ENCODE data around the gene TNFRSF14. TPM values are rescaled to one million over a fixed set of nuclear protein-coding genes. Genes with fewer than 3 reads are reported as not detected.
A peak's percentile ranks its signal among the peaks of the same experiment; 100 is the strongest.
"Not testable (repeated sequence)": the region's sequence is repeated elsewhere in the genome, so short reads cannot be mapped to it uniquely, and the experiment has no call there.

Gene TNFRSF14
- total and polyA plus RNA-seq, 7 experiments from 2014 or later, result 52.5 to 253 (median 200) TPM

DNA sequence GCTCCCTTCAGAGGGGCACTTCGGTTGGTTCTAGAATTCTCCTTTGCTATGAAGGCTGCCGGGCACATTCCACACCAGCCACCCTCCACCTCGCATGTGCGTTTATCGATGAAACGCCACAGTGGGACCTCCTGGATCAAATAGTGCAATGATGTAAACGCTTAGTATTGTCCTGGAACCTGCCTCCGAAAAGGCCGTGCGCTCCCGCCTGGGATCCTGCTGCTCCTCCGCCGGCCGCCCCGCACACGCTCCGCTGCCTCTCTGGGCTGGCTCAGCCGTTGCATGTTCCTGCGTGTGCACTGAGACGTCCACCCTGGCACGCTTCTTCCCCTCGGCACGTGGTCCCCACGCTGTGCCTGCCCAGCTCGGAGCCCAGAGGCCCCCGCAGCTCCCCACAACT lies 4.0 kb upstream of the TNFRSF14 start:
- ATAC-seq (no peak), DNase-seq (no peak)
- ChIA-PET POLR2A (no interaction called here), CTCF (no interaction called here)
- Histone ChIP-seq H3K27me3 (ENCODE audit: control insufficient read depth in 2 of 2, insufficient read depth in 2 of 2, low read length in 2 of 2) (no peaks in the 10 kb centered on the region), H3K36me3 (ENCODE audit: control insufficient read depth in 2 of 3, insufficient read depth in 3 of 3, low read length in 3 of 3) (peaks cover 0 to 8% (median 0%) of the 10 kb centered on the region in 3 experiments), H3K27ac (ENCODE audit: low read depth, low read length) (no peak overlapping the region), H3K4me3 (ENCODE audit: low read length) (no peak overlapping the region), H3K4me1 (ENCODE audit: control insufficient read depth in 2 of 2, insufficient read depth in 2 of 2, low read length in 2 of 2) (peaks cover 28 to 31% of the 10 kb centered on the region in 2 donors), H3K9me3 (ENCODE audit: control insufficient read depth in 2 of 3, low read length in 3 of 3) (no peaks in the 10 kb centered on the region)
- intact Hi-C loops (cut with micrococcal nuclease), result no loop called here
- no peaks in the 10 kb centered on the region for H3K27me3 Mint-ChIP-seq
- H3K27ac Mint-ChIP-seq, result peak overlapping the region in 2 of 9 donors; percentile 65 to 69
- H3K36me3 Mint-ChIP-seq, result peaks cover 0 to 8% (median 0%) of the 10 kb centered on the region in 5 donors
- no peak overlapping the region for H3K4me3 Mint-ChIP-seq
- peaks cover 0 to 1% (median 0%) of the 10 kb centered on the region in 11 donors for H3K9me3 Mint-ChIP-seq
- H3K4me1 Mint-ChIP-seq, result peaks cover 0 to 41% (median 34%) of the 10 kb centered on the region in 7 donors

DNA sequence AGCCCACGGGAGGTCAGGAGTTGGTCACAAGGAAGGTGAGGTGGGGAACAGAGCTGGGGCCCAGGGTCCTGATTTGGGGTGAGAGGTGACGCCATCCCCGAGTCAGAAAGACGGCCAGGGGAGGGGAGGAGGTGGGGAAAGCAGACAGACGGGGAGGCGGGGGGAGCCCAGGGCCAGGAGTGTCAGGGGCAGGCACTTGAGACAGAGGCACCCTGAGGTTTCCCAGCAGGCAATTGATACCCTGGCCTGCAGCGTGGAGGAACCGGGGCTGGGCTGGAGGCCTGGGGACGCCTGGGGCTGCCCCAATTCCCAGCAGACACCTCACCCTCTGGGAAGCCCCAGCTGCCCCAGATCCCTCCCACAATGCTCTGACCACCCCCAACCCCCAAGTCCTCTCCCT lies 3.1 kb upstream of the TNFRSF14 start:
- H3K9me3 Mint-ChIP-seq; intact Hi-C loops (cut with micrococcal nuclease); H3K27ac Mint-ChIP-seq; DNase-seq; H3K4me3 Mint-ChIP-seq; H3K9me3 ChIP-seq (ENCODE audit: control insufficient read depth in 2 of 3, low read length in 3 of 3); CTCF ChIA-PET; POLR2A ChIA-PET; H3K4me3 ChIP-seq (ENCODE audit: low read length); H3K27ac ChIP-seq (ENCODE audit: low read depth, low read length); H3K27me3 Mint-ChIP-seq; ATAC-seq; H3K27me3 ChIP-seq (ENCODE audit: control insufficient read depth in 2 of 2, insufficient read depth in 2 of 2, low read length in 2 of 2): not testable (repeated sequence)
- peaks cover 5 to 45% (median 38%) of the 10 kb centered on the region in 7 donors for H3K4me1 Mint-ChIP-seq
- Histone ChIP-seq H3K4me1 (ENCODE audit: control insufficient read depth in 2 of 2, insufficient read depth in 2 of 2, low read length in 2 of 2) (peaks cover 31 to 34% of the 10 kb centered on the region in 2 donors), H3K36me3 (ENCODE audit: control insufficient read depth in 2 of 3, insufficient read depth in 3 of 3, low read length in 3 of 3) (peaks cover 0 to 13% (median 0%) of the 10 kb centered on the region in 3 experiments)
- peaks cover 0 to 13% (median 0%) of the 10 kb centered on the region in 5 donors for H3K36me3 Mint-ChIP-seq

DNA sequence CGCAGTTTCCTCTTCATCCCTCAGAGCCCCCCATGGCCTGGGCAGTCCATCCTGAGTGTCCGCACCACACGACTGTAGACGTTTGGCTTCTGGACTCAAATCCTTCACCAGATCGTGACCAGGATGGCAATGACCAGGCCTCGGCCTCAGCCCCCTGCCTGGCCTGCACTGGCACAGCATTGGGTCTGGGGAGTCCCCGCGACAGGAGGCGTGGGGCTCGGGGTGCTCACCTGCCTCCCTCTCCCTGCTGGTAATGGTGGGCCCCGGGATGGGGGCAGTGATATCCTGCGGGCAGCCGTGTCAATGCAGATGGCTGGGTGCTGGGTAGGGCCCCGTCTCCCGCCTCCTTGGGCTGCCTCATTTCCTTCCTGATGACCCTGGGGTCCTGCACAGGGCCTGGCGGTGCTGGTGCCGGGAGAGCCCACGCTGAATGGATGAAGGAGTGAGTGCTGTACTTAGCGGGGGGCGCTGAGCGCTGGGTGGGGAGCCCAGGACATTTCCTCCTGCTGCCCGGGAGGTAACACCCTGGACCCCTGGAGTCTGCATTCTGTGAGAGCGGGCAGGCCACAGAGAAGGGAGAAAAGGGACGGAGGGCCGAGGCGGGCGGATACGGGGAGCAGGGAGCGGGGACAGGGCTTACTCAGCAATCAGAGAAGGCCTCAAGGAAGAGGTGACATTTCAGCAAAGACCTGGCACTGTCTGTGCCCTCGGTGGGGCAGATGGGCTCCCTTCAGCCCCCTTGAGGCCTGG lies 2.1 kb upstream of the TNFRSF14 start:
- Histone ChIP-seq H3K36me3 (ENCODE audit: control insufficient read depth in 2 of 3, insufficient read depth in 3 of 3, low read length in 3 of 3) (peaks cover 0 to 23% (median 0%) of the 10 kb centered on the region in 3 experiments), H3K4me3 (ENCODE audit: low read length) (no peak overlapping the region), H3K4me1 (ENCODE audit: control insufficient read depth in 2 of 2, insufficient read depth in 2 of 2, low read length in 2 of 2) (peaks cover 30 to 34% of the 10 kb centered on the region in 2 donors), H3K9me3 (ENCODE audit: control insufficient read depth in 2 of 3, low read length in 3 of 3) (no peaks in the 10 kb centered on the region), H3K27ac (ENCODE audit: low read depth, low read length) (peak overlapping the region; percentile 93), H3K27me3 (ENCODE audit: control insufficient read depth in 2 of 2, insufficient read depth in 2 of 2, low read length in 2 of 2) (no peaks in the 10 kb centered on the region)
- peaks cover 9 to 46% (median 37%) of the 10 kb centered on the region in 7 donors for H3K4me1 Mint-ChIP-seq
- no peaks in the 10 kb centered on the region for H3K27me3 Mint-ChIP-seq
- no peak for DNase-seq
- H3K4me3 Mint-ChIP-seq, result peak overlapping the region in 5 of 10 donors; percentile 81 to 99 (median 98)
- H3K9me3 Mint-ChIP-seq, result peaks cover 0 to 1% (median 0%) of the 10 kb centered on the region in 11 donors
- CTCF ChIA-PET, result interaction anchor here (1.0 to 3.0 kb wide), 5 partner anchors 24 to 139 kb away, joined by 3 to 28 read pairs (median 6); no protein-coding TSS in a partner anchor
- POLR2A ChIA-PET, result interaction anchor here (9.5 kb wide), 1 partner anchor 28 kb away, joined by 253 read pairs; the partner anchor contains the start of gene PRXL2B
- intact Hi-C loops (cut with micrococcal nuclease), result no loop called here
- H3K36me3 Mint-ChIP-seq, result peaks cover 0 to 16% (median 0%) of the 10 kb centered on the region in 5 donors
- ATAC-seq, result no peak
- peak overlapping the region in 7 of 9 donors; percentile 89 to 99 (median 97) for H3K27ac Mint-ChIP-seq

DNA sequence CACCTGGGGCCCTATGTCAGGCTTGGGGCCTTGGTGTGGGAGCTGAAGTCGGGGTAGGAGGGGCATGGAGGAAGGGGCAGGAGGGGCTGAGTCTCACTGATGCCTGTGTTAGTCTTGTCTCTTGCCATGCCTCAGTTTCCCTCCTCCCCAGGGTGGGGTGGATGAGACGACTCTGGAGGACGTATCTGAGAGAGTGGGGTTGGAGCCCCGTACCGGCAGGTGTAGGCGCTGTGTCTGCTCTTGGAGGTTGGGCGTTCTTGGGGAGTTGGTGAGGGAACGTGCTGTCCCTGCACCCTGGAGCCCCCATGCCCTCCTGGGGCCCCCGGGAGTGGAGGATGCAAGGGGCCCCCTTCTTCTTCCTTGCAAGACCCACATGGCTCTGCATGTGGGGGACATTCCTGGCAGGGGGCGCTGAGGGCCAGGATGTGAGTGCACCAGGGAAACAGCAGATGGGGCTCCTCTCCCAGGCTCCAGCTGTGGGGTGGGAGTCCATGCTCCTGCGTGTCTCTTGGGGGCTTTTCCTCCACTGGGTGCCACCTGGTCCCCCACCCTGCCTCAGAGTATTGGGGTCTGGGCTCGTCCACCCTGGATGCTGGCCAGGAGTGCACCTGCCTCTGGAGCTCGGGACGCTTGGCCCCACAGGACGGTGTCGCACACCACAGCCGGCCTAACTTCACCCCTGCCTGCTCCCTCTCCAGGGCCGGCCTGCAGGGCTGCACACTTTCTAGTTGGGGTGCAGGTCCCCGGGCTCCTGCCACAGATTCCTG lies 1.4 kb upstream of the TNFRSF14 start:
- intact Hi-C loops (cut with micrococcal nuclease), result loop anchor here (1.0 kb wide), 2 partner anchors 30 to 285 kb away; no protein-coding TSS in a partner anchor
- ATAC-seq, result peak; percentile 43
- Mint-ChIP-seq H3K27me3 (no peaks in the 10 kb centered on the region), H3K27ac (peak overlapping the region in 8 of 9 donors; percentile 85 to 99 (median 97)), H3K36me3 (peaks cover 0 to 15% (median 0%) of the 10 kb centered on the region in 5 donors), H3K4me3 (peak overlapping the region; percentile 40 to 100 (median 95)), H3K4me1 (peaks cover 9 to 41% (median 35%) of the 10 kb centered on the region in 7 donors), H3K9me3 (peaks cover 0 to 1% (median 0%) of the 10 kb centered on the region in 11 donors)
- peaks cover 0 to 31% (median 0%) of the 10 kb centered on the region in 3 experiments for H3K36me3 ChIP-seq (ENCODE audit: control insufficient read depth in 2 of 3, insufficient read depth in 3 of 3, low read length in 3 of 3)
- CTCF ChIA-PET, result interaction anchor here (1.0 to 3.0 kb wide), 5 partner anchors 23 to 140 kb away, joined by 3 to 28 read pairs (median 6); no protein-coding TSS in a partner anchor
- no peaks in the 10 kb centered on the region for H3K27me3 ChIP-seq (ENCODE audit: control insufficient read depth in 2 of 2, insufficient read depth in 2 of 2, low read length in 2 of 2)
- peak overlapping the region; percentile 39 for H3K4me3 ChIP-seq (ENCODE audit: low read length)
- peak overlapping the region; percentile 93 for H3K27ac ChIP-seq (ENCODE audit: low read depth, low read length)
- DNase-seq, result peak in 8 of 9 donors; percentile 50 to 72 (median 58)
- H3K4me1 ChIP-seq (ENCODE audit: control insufficient read depth in 2 of 2, insufficient read depth in 2 of 2, low read length in 2 of 2), result peaks cover 25 to 28% of the 10 kb centered on the region in 2 donors
- POLR2A ChIA-PET, result interaction anchor here (2.0 to 9.5 kb wide), 2 partner anchors 27 to 163 kb away, joined by 6 to 253 read pairs; partner anchors contain the start of genes MORN1, PRXL2B and RER1
- no peaks in the 10 kb centered on the region for H3K9me3 ChIP-seq (ENCODE audit: control insufficient read depth in 2 of 3, low read length in 3 of 3)

DNA sequence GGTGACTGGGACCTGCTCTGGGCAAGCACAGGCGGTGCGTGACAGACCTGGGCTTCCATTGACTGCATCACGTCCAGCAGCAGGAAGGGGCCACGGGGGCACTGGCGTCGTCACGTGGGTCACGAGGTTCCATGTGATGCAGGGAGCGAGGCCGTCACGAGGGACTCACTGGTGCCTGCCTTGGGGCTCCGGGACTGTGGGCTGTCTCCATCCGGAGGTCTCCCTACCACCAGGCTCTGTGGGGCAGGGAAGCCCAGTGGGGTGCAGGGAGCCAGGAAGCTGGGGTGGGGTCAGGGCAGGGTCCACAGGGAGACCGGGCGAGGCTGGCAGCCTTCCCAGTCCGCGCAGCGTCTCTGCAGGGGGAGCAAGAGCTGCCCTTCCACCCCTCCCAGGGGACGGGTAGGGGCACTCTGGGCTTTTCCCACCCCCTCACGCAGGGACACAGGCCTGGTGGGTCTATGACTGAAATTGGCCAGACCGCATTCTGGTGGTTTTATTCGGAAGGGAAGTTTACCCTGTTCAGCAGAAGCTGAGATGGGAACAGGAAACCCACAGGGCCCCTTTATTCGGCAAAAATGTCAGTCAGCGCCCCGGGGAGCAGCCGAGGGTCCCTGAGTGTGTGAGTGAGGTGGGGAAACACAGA lies 416 bp upstream of the TNFRSF14 start:
- ATAC-seq, result peak; percentile 72
- Mint-ChIP-seq H3K27ac (peak overlapping the region; percentile 89 to 99 (median 99)), H3K27me3 (no peaks in the 10 kb centered on the region), H3K4me3 (peak overlapping the region; percentile 89 to 100 (median 99)), H3K36me3 (peaks cover 0 to 14% (median 0%) of the 10 kb centered on the region in 5 donors), H3K4me1 (peaks cover 9 to 41% (median 34%) of the 10 kb centered on the region in 7 donors), H3K9me3 (peaks cover 0 to 1% (median 0%) of the 10 kb centered on the region in 11 donors)
- H3K4me3 ChIP-seq (ENCODE audit: low read length), result peak overlapping the region; percentile 83
- peak; percentile 47 to 79 (median 55) for DNase-seq
- ChIA-PET POLR2A (interaction anchor here (0.7 to 9.5 kb wide), 14 partner anchors 8 to 998 kb away, joined by 3 to 253 read pairs (median 6); partner anchors contain the start of genes FAAP20, MORN1, PANK4 and PRXL2B), CTCF (interaction anchor here (0.6 to 3.0 kb wide), 14 partner anchors 8 to 366 kb away, joined by 3 to 28 read pairs (median 4); partner anchors contain the start of gene PEX10)
- peaks cover 25 to 28% of the 10 kb centered on the region in 2 donors for H3K4me1 ChIP-seq (ENCODE audit: control insufficient read depth in 2 of 2, insufficient read depth in 2 of 2, low read length in 2 of 2)
- no peaks in the 10 kb centered on the region for H3K9me3 ChIP-seq (ENCODE audit: control insufficient read depth in 2 of 3, low read length in 3 of 3)
- peaks cover 0 to 40% (median 0%) of the 10 kb centered on the region in 3 experiments for H3K36me3 ChIP-seq (ENCODE audit: control insufficient read depth in 2 of 3, insufficient read depth in 3 of 3, low read length in 3 of 3)
- H3K27ac ChIP-seq (ENCODE audit: low read depth, low read length), result peak overlapping the region; percentile 93
- H3K27me3 ChIP-seq (ENCODE audit: control insufficient read depth in 2 of 2, insufficient read depth in 2 of 2, low read length in 2 of 2), result no peaks in the 10 kb centered on the region
- intact Hi-C loops (cut with micrococcal nuclease), result loop anchor here (1.0 kb wide), 5 partner anchors 7 to 285 kb away; no protein-coding TSS in a partner anchor
